ENCODE measurements around the gene PPP3R2. TPM values are rescaled to one million over a fixed set of nuclear protein-coding genes. Genes with fewer than 3 reads are reported as not detected.
A peak's percentile ranks its signal among the peaks of the same experiment; 100 is the strongest.
"Not testable (repeated sequence)": the region's sequence is repeated elsewhere in the genome, so short reads cannot be mapped to it uniquely, and the experiment has no call there.

Gene PPP3R2
- total RNA-seq, 1 experiment from 2014 or later: not detected

GRCh38 chr9:101561740-101562139, 33.0 kb downstream of the PPP3R2 start:
- H3K4me3 Mint-ChIP-seq: no peak overlapping the region
- H3K9me3 Mint-ChIP-seq: peaks cover 14% of the 10 kb centered on the region
- ATAC-seq: no peak
- no peaks in the 10 kb centered on the region for H3K27me3 Mint-ChIP-seq (ENCODE audit: low read depth)
- TF ChIP-seq PREB (CRISPR knock-in tag; IDR thresholded peaks at IDR 0.05; ENCODE audit: borderline replicate concordance) (no peak), SMAD4 (CRISPR knock-in tag; IDR thresholded peaks at IDR 0.05) (no peak), ZNF232 (CRISPR knock-in tag; IDR thresholded peaks at IDR 0.05) (no peak), NFYB (CRISPR knock-in tag; conservative IDR thresholded peaks at IDR 0.05; ENCODE audit: low read depth) (no peak), ZNF423 (CRISPR knock-in tag; IDR thresholded peaks at IDR 0.05) (no peak), TP53 (CRISPR knock-in tag; IDR thresholded peaks at IDR 0.05) (no peak), ETV6 (CRISPR knock-in tag; IDR thresholded peaks at IDR 0.05) (no peak), FOXJ3 (CRISPR knock-in tag; IDR thresholded peaks at IDR 0.05; ENCODE audit: borderline replicate concordance) (no peak), ESRRA (CRISPR knock-in tag; IDR thresholded peaks at IDR 0.05; ENCODE audit: borderline replicate concordance) (no peak), EMX1 (CRISPR knock-in tag; IDR thresholded peaks at IDR 0.05) (no peak), ZNF396 (CRISPR knock-in tag; IDR thresholded peaks at IDR 0.05; ENCODE audit: borderline replicate concordance) (no peak), CREM (CRISPR knock-in tag; IDR thresholded peaks at IDR 0.05) (no peak), RELA (CRISPR knock-in tag; IDR thresholded peaks at IDR 0.05; ENCODE audit: borderline replicate concordance) (no peak), HMGA2 (CRISPR knock-in tag; IDR thresholded peaks at IDR 0.05) (no peak)
- TF ChIP-seq, protein P1, sequence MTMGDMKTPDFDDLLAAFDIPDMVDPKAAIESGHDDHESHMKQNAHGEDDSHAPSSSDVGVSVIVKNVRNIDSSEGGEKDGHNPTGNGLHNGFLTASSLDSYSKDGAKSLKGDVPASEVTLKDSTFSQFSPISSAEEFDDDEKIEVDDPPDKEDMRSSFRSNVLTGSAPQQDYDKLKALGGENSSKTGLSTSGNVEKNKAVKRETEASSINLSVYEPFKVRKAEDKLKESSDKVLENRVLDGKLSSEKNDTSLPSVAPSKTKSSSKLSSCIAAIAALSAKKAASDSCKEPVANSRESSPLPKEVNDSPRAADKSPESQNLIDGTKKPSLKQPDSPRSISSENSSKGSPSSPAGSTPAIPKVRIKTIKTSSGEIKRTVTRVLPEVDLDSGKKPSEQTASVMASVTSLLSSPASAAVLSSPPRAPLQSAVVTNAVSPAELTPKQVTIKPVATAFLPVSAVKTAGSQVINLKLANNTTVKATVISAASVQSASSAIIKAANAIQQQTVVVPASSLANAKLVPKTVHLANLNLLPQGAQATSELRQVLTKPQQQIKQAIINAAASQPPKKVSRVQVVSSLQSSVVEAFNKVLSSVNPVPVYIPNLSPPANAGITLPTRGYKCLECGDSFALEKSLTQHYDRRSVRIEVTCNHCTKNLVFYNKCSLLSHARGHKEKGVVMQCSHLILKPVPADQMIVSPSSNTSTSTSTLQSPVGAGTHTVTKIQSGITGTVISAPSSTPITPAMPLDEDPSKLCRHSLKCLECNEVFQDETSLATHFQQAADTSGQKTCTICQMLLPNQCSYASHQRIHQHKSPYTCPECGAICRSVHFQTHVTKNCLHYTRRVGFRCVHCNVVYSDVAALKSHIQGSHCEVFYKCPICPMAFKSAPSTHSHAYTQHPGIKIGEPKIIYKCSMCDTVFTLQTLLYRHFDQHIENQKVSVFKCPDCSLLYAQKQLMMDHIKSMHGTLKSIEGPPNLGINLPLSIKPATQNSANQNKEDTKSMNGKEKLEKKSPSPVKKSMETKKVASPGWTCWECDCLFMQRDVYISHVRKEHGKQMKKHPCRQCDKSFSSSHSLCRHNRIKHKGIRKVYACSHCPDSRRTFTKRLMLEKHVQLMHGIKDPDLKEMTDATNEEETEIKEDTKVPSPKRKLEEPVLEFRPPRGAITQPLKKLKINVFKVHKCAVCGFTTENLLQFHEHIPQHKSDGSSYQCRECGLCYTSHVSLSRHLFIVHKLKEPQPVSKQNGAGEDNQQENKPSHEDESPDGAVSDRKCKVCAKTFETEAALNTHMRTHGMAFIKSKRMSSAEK (CRISPR knock-in tag; IDR thresholded peaks at IDR 0.05; ENCODE audit: borderline replicate concordance): no peak
- TF ChIP-seq, protein P2, sequence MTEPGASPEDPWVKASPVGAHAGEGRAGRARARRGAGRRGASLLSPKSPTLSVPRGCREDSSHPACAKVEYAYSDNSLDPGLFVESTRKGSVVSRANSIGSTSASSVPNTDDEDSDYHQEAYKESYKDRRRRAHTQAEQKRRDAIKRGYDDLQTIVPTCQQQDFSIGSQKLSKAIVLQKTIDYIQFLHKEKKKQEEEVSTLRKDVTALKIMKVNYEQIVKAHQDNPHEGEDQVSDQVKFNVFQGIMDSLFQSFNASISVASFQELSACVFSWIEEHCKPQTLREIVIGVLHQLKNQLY (CRISPR knock-in tag; IDR thresholded peaks at IDR 0.05): no peak
- H3K4me1 Mint-ChIP-seq: no peaks in the 10 kb centered on the region
- ChIA-PET POLR2A (interaction anchor here (0.6 kb wide), 1 partner anchor 90 kb away, joined by 3 read pairs; no protein-coding TSS in a partner anchor), CTCF (no interaction called here)
- H3K27ac Mint-ChIP-seq: no peak overlapping the region
- peaks cover 85% of the 10 kb centered on the region for H3K36me3 Mint-ChIP-seq
- DNase-seq (ENCODE audit: low spot score): no peak

GRCh38 chr9:101549472-101550098, 45.2 kb downstream of the PPP3R2 start:
- H3K27me3 Mint-ChIP-seq (ENCODE audit: low read depth); H3K4me1 Mint-ChIP-seq; H3K27ac Mint-ChIP-seq; H3K4me3 Mint-ChIP-seq; POLR2A ChIA-PET; H3K9me3 Mint-ChIP-seq: not testable (repeated sequence)
- H3K36me3 Mint-ChIP-seq: peaks cover 80% of the 10 kb centered on the region
- ATAC-seq (peak; percentile 30), DNase-seq (ENCODE audit: low spot score) (peak; percentile 66)
- CTCF ChIA-PET: interaction anchor here (0.6 to 1.6 kb wide), 6 partner anchors 14 to 101 kb away, joined by 3 to 18 read pairs (median 8); no protein-coding TSS in a partner anchor
- peak; percentile 34; the same call in 1 of the 2 replicates for TF ChIP-seq CTCF (IDR thresholded peaks at IDR 0.05)
